GM13977 (cell line): ENCODE measurements around the gene C1orf87.

Experiments used
- DNase-seq: peaks from one replicate; pipeline ENCODE4 v3.0.0; 2012; ENCODE audit warnings: low spot score
- in situ Hi-C: fragments of 300-500 bp; cut with MboI; formaldehyde crosslinking; loops from one replicate; pipeline ENCODE4 v1.12.0; 2022; ENCODE audit warnings: low sequenced_read_pairs, low pct_unique_long_range_greater_than_20kb, mixed read lengths, inconsistent platforms; ENCODE audit not compliant: unreplicated experiment
- TF ChIP-seq, protein P1 (sequence below): IDR thresholded peaks from 2 replicates; pipeline ENCODE4 v1.5.1; 2012; ENCODE audit warnings: mild to moderate bottlenecking, control low read depth; ENCODE audit not compliant: insufficient read depth; ENCODE audit errors: extremely low read depth, missing control alignments

Gene C1orf87

DNA sequence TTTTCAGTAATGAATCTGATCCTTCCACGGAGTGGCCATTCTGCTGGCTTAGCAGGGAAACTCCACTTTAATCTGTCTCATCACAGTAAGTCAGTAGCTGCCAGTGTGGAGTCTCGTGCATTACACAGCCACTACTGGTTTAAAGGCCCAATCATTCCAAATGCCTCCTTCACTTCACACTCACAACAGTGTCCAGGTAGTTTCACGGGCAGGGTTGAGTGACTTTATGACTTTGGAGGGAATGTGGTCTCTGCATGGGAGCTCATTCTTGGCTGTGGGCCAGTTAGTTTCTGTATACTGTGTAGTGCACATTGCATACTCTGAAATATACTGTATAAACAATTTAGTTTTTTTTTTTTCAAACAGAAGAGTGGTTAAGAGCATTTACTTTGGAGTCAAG lies 34.6 kb upstream of the C1orf87 start:
- TF ChIP-seq, protein P1, sequence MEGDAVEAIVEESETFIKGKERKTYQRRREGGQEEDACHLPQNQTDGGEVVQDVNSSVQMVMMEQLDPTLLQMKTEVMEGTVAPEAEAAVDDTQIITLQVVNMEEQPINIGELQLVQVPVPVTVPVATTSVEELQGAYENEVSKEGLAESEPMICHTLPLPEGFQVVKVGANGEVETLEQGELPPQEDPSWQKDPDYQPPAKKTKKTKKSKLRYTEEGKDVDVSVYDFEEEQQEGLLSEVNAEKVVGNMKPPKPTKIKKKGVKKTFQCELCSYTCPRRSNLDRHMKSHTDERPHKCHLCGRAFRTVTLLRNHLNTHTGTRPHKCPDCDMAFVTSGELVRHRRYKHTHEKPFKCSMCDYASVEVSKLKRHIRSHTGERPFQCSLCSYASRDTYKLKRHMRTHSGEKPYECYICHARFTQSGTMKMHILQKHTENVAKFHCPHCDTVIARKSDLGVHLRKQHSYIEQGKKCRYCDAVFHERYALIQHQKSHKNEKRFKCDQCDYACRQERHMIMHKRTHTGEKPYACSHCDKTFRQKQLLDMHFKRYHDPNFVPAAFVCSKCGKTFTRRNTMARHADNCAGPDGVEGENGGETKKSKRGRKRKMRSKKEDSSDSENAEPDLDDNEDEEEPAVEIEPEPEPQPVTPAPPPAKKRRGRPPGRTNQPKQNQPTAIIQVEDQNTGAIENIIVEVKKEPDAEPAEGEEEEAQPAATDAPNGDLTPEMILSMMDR: no peak
- in situ Hi-C loops: no loop called here
- DNase-seq: no peak

DNA sequence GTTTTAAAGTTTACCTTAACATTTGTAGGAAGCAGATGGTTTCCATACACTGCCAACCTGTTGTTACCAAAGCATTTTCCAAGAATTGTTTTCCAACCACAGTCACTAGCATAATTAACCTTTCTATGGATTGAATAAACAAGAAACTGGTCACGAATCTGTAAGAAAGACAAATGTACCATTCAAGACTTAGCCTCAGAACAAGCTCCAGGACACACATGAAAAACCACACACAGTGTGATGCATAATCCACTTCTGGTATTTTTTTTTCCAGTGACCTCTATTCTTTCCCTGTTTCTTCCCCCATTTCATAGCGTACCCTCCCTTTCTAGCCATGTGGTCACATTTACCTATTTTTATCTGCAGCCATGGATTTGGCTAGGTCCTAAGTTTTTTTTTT lies 29.6 kb upstream of the C1orf87 start:
- in situ Hi-C loops: no loop called here
- TF ChIP-seq, protein P1: no peak
- DNase-seq: no peak

DNA sequence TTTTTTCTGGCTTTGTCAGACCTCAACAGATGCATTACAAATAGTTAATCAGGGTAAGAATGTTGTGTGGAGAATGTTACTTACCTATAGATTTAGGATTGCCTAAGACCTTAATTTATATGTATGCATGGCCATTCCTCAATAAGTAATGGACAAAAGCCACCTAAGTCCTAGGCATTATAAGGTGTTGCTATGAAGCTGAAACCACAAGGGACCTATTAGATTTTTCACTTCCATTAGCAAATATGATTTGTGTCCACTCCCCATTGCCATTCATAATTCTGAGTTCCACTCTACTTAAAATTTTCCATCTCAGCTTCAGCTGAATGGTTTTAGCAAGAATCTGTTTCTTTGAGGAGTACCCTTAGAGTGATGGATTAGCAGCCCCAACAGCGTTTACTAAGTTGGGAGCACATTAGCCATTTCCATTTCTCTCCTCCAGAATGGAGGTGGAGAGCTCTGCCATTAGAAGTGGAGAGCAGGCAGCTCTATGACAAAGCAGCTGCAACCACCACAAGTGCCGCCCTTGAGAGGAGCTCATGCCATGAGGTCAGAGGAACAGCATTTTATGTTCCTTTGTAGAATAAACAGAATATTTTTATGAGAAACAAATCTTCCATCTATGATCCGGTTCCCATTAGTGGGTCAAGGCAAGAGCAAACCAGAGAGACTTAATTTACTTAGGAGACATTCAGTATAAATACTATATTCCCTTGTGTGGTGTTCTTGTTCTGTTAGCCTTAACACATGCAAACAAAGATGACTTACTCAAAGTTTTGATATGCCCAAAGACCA lies 28.9 kb upstream of the C1orf87 start:
- no peak for DNase-seq

DNA sequence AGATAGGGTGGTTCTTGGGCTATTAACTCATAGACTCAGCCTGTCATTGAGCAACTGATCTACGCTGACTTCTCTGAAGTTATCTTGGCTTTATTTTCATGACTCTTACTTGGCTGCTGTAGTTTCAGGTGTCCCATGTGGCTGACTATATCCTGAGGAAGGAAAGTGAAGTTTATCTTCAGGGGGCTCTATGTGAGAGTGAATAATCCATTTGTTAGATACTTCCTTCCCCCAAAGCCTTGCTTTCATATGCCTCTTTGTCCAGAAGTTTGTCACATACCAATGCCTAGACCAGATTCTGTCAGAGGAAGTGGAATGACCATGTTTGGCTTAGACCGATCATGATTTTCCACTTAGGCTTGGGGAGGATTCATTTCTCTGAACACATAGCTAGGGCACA lies 27.9 kb upstream of the C1orf87 start:
- DNase-seq: no peak
- in situ Hi-C loops: no loop called here
- TF ChIP-seq, protein P1: no peak

More for the DNA sequence above, 28.9 kb upstream of the C1orf87 start:
- in situ Hi-C loops: no loop called here
- TF ChIP-seq, protein P1: no peak

DNA sequence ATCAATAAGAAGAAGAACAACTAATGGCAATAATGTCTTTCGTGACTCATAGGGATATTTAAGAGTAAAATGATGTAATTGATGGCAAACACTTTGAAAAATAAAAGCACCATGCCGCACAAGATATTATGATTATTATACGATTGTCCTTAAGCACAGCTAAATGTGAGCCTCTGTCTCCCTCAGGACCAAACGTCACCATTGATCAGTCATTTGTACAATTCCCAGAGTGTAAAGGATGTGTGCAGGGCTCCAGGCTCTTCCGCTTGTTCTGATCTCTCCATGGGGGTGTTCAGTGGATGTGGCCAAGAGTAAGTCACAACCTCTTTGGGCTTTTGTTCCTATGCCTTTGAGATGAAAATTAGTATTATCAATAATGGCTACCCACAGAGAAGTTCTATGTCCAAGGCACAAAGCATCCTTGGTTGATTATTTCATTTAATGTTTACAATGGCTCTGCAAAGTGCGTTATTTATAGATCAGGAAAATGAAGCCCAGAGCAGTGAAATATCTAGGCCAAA lies 17.7 kb upstream of the C1orf87 start:
- no peak for DNase-seq
- TF ChIP-seq, protein P1: no peak
- in situ Hi-C loops: no loop called here

DNA sequence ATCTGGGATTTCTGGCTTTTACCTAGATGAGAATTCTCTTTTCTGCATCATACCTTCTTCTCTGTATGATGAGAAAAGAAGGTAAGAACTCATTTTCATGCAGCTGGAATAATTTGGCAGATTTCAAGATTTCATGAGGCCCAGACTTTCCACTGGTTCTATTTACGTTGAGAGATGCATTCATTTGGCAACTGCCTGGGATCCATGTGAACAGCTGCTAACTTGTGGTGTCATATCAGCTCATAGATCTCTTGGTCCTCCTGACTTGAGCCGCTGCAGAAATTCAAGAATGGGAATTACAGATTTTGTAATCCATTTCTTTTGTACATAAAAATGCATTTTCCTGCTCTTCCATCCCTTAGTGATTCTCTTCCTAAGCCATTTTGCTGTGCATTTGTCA lies 17.1 kb upstream of the C1orf87 start:
- in situ Hi-C loops: no loop called here
- TF ChIP-seq, protein P1: no peak
- no peak for DNase-seq
